Activated T-cell treated with anti-CD3 and anti-CD28 coated beads, Interleukin-2, amount 50 U/mL, for 72 hours (primary cell): Measurements from ENCODE around the gene MLLT10. TPM values are rescaled to one million over a fixed set of nuclear protein-coding genes. Genes with fewer than 3 reads are reported as not detected.
A peak's percentile ranks its signal among the peaks of the same experiment; 100 is the strongest.

Experiments used
- ATAC-seq, 2 donors: fragments of 150-1000 bp; cut with Tn5 transposase; replicated peaks in 1 of 2; 2 replicates each; pipeline ENCODE4 v1.10.0; 2021; ENCODE audit warnings: moderate library complexity in 2 of 2, mild to moderate bottlenecking in 1 of 2
- DNase-seq, 2 donors: peaks; one replicate each; pipeline ENCODE4 v3.0.0; 2021 to 2022; ENCODE audit warnings: mixed read lengths in 1 of 2
- H3K27ac Mint-ChIP-seq: one replicate; pipeline ENCODE4 v1.8.0; 2022; ENCODE audit warnings: mild to moderate bottlenecking, moderate library complexity, mixed read lengths
- H3K27me3 Mint-ChIP-seq: one replicate; pipeline ENCODE4 v1.8.0; 2022; ENCODE audit warnings: low read depth, mixed read lengths
- H3K36me3 Mint-ChIP-seq, 2 donors: one replicate each; pipeline ENCODE4 v1.8.0; 2022; ENCODE audit warnings: mixed read lengths in 2 of 2, mild to moderate bottlenecking in 1 of 2; ENCODE audit not compliant: insufficient read depth in 2 of 2
- H3K4me1 Mint-ChIP-seq: one replicate; pipeline ENCODE4 v1.8.0; 2022; ENCODE audit warnings: low read depth, mixed read lengths
- H3K4me3 Mint-ChIP-seq, 2 donors: one replicate each; pipeline ENCODE4 v1.8.0; 2022; ENCODE audit warnings: mild to moderate bottlenecking in 2 of 2, mixed read lengths in 2 of 2, moderate library complexity in 2 of 2
- H3K9me3 Mint-ChIP-seq, 2 donors: one replicate each; pipeline ENCODE4 v1.8.0; 2022; ENCODE audit warnings: mixed read lengths in 2 of 2
- total RNA-seq, 2 donors: library from RNA; stranded (reverse); gene quantifications; one replicate each; pipeline ENCODE4 v1.2.3, GENCODE V29; 2022

Gene MLLT10
- total RNA-seq, 2 donors from 2014 or later = 45.4 to 46.0 TPM

DNA sequence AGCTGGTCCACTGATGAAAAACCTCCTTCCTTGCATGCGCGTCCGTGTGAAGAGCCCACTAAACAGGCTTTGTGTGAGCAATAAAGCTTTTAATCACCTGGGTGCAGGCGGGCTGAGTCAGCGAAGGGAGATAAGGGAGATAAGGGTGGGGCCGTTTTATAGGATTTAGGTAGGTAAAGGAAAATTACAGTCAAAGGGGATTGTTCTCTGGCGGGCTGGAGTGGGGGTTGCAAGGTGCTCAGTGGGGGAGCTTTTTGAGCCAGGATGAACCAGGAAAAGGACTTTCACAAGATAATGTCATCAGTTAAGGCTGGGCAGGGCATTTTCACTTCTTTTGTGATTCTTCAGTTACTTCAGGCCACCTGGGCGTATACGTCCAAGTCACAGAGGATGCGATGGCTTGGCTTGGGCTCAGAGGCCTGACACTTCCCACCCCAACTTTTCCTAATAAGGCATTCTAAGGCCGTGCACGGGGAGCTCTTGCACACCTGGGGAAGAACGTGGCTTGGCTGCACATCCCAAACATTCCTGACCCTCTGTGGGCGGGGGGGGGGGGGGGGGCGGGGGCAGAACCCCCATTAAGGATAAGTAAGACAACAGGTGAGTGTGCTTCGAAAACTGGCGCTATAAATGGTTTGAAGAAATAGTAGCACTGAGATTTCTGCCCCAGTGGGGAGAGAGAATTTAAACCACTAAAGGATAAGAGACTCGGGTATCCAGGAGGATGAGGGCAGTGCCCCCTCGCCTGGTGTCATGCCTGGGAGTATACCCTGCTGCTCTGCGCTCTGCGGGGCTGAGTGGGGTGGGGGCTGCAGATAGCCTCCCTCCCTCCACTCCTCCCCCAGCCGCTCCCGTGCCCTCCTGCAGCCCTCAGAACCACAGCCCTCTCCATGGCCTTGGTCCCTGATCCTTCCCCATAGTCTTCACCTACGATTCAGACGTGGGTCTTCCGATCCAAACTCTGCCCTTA lies 217.6 kb downstream of the MLLT10 start:
- DNase-seq (no peak), ATAC-seq (no peak)
- H3K36me3 Mint-ChIP-seq = no peaks in the 10 kb centered on the region
- no peaks in the 10 kb centered on the region for H3K9me3 Mint-ChIP-seq
- H3K27me3 Mint-ChIP-seq = no peaks in the 10 kb centered on the region
- peaks cover 13% of the 10 kb centered on the region for H3K4me1 Mint-ChIP-seq
- no peak overlapping the region for H3K4me3 Mint-ChIP-seq
- H3K27ac Mint-ChIP-seq = no peak overlapping the region

- Mint-ChIP-seq H3K4me3 (no peak overlapping the region), H3K36me3 (no peaks in the 10 kb centered on the region), H3K4me1 (peaks cover 13% of the 10 kb centered on the region), H3K27ac (peak overlapping the region; percentile 33), H3K9me3 (no peaks in the 10 kb centered on the region), H3K27me3 (no peaks in the 10 kb centered on the region)
- DNase-seq = no peak
- no peak for ATAC-seq
Observed at GRCh38 chr10:21753497-21754270, 219.7 kb downstream of the MLLT10 start.

DNA sequence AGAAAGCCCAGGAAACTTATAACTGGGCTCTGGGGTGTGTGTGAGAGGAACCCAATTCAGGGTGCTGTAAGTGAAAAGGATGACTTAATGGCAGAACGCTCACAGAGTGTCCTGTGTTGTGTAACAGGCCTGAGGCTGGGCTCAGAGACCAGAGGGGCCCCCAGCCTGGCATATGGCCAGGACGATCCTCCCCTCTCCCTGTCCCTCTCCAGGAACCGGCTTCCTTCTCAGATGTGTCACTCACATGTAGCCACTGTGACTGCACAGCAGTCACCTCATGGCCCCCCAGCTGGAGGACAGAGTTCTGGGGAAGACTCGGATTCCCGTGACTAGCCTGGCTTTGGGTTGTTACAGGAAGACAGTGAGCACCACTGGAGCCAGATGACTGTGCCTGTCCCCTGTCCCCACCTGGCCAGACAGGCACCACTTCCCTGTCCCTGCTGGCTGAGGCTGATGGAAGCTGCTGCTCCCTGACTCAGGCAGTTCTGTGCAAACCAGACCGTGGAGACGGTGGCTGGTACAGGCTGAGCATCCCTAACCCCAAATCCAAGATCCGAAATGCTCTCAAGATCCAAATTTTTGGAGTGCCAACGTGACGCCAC lies 220.5 kb downstream of the MLLT10 start:
- ATAC-seq (no peak), DNase-seq (no peak)
- H3K36me3 Mint-ChIP-seq = no peaks in the 10 kb centered on the region
- no peak overlapping the region for H3K27ac Mint-ChIP-seq
- no peaks in the 10 kb centered on the region for H3K27me3 Mint-ChIP-seq
- H3K4me3 Mint-ChIP-seq = no peak overlapping the region
- H3K9me3 Mint-ChIP-seq = no peaks in the 10 kb centered on the region
- H3K4me1 Mint-ChIP-seq = peaks cover 11% of the 10 kb centered on the region

DNA sequence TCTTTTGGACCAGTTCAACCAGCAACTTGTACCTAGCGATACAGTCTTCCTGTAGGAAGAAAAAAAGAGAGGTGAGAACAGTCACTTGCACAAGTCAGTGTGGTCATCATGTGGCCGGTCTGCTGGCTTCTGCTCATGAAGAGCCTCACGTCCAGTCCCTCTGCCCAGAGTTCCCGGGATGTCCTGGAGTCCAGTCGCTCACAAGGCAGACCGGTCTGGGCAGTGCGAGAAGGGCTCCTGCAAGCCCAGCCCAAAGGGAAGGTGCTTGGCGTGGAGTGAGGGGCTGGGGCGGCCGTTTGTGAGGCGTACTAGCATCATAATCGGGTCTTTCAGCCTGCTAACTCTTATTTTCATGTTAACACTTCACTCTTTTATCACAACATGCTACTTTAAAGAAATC lies 222.7 kb downstream of the MLLT10 start:
- no peak for DNase-seq
- ATAC-seq = no peak
- no peaks in the 10 kb centered on the region for H3K9me3 Mint-ChIP-seq
- no peak overlapping the region for H3K4me3 Mint-ChIP-seq
- H3K36me3 Mint-ChIP-seq = no peaks in the 10 kb centered on the region
- H3K27ac Mint-ChIP-seq = no peak overlapping the region
- no peaks in the 10 kb centered on the region for H3K4me1 Mint-ChIP-seq
- no peaks in the 10 kb centered on the region for H3K27me3 Mint-ChIP-seq

DNA sequence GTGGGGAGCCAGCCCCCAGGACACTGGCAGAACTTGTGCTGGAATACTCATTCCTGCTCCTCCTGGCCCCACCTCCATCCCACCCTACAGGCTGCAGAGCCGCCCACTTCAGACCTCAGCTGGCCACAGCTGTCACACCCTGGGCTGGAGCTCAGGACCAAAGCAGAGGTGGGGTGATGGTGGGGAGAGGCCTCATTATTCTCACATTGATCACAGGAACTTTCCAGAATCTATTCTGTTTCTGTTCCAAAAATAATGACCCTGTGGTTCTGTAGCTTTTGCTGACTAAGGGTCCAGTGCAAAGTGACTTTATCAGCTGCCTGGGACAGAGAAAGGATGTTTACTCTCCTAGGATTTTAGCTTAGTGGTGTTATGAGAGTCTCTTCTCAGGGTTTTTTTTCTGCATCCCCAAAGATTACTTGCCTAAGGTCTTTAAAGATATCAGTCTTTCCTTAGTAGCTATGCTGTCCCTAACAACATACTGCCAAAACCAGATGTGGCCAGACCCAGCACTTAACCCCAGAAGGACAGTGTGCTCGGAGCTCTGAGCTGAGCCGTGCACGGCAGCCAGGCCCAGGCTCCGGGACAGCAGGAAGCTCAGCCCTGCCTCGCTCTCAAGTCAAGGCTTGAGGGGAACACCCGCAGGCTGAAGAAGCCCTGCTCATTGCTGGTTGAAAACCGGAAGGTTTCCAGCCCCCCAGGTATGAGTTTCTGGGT lies 223.3 kb downstream of the MLLT10 start:
- Mint-ChIP-seq H3K27me3 (no peaks in the 10 kb centered on the region), H3K4me3 (no peak overlapping the region), H3K27ac (no peak overlapping the region), H3K4me1 (no peaks in the 10 kb centered on the region), H3K9me3 (no peaks in the 10 kb centered on the region), H3K36me3 (no peaks in the 10 kb centered on the region)
- ATAC-seq = no peak
- no peak for DNase-seq

DNA sequence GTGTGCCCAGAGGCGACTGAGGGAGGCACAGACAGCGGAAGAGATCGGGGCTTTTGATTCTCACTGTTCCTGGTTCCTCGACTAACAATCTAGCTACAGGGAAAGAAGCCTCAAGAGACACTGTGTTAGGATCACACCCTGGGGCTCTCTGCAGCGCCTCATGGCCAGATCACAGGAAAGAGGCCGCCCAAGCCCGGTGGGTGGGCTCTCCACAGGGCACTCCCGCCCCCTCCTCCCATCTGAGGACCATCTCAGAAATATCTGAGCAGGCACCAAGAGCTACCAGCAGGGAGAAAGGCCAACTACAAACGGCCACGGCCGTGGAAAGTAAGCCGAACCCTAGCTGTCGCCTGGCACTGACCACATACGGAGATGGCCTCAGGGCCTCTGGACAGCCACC lies 224.2 kb downstream of the MLLT10 start:
- no peaks in the 10 kb centered on the region for H3K4me1 Mint-ChIP-seq
- H3K4me3 Mint-ChIP-seq = no peak overlapping the region
- ATAC-seq (no peak), DNase-seq (no peak)
- H3K9me3 Mint-ChIP-seq = no peaks in the 10 kb centered on the region
- no peaks in the 10 kb centered on the region for H3K36me3 Mint-ChIP-seq
- H3K27ac Mint-ChIP-seq = no peak overlapping the region
- H3K27me3 Mint-ChIP-seq = no peaks in the 10 kb centered on the region

GRCh38 chr10:21758696-21759095 lies 224.7 kb downstream of the MLLT10 start:
- H3K27me3 Mint-ChIP-seq = no peaks in the 10 kb centered on the region
- ATAC-seq (no peak), DNase-seq (no peak)
- no peaks in the 10 kb centered on the region for H3K9me3 Mint-ChIP-seq
- H3K4me3 Mint-ChIP-seq = no peak overlapping the region
- no peaks in the 10 kb centered on the region for H3K36me3 Mint-ChIP-seq
- no peak overlapping the region for H3K27ac Mint-ChIP-seq
- H3K4me1 Mint-ChIP-seq = no peaks in the 10 kb centered on the region

- Mint-ChIP-seq H3K9me3 (no peaks in the 10 kb centered on the region), H3K36me3 (no peaks in the 10 kb centered on the region), H3K27ac (no peak overlapping the region), H3K4me3 (no peak overlapping the region), H3K27me3 (no peaks in the 10 kb centered on the region), H3K4me1 (no peaks in the 10 kb centered on the region)
- DNase-seq = no peak
- no peak for ATAC-seq
Observed at GRCh38 chr10:21759232-21759631, 225.2 kb downstream of the MLLT10 start.

- H3K36me3 Mint-ChIP-seq = no peaks in the 10 kb centered on the region
- H3K27me3 Mint-ChIP-seq = no peaks in the 10 kb centered on the region
- no peaks in the 10 kb centered on the region for H3K9me3 Mint-ChIP-seq
- H3K4me1 Mint-ChIP-seq = peaks cover 8% of the 10 kb centered on the region
- ATAC-seq = no peak
- DNase-seq = no peak
- H3K27ac Mint-ChIP-seq = no peak overlapping the region
- H3K4me3 Mint-ChIP-seq = no peak overlapping the region
Observed at GRCh38 chr10:21760332-21760731, 226.3 kb downstream of the MLLT10 start.

GRCh38 chr10:21764466-21765189 lies 230.6 kb downstream of the MLLT10 start:
- H3K27ac Mint-ChIP-seq = peak overlapping the region; percentile 4
- no peaks in the 10 kb centered on the region for H3K36me3 Mint-ChIP-seq
- peaks cover 10% of the 10 kb centered on the region for H3K4me1 Mint-ChIP-seq
- no peaks in the 10 kb centered on the region for H3K9me3 Mint-ChIP-seq
- H3K27me3 Mint-ChIP-seq = no peaks in the 10 kb centered on the region
- no peak overlapping the region for H3K4me3 Mint-ChIP-seq
- peak; percentile 32 to 44 for ATAC-seq
- no peak for DNase-seq

GRCh38 chr10:21769041-21769440 lies 235.0 kb downstream of the MLLT10 start:
- Mint-ChIP-seq H3K4me3 (no peak overlapping the region), H3K4me1 (peaks cover 16% of the 10 kb centered on the region), H3K27me3 (no peaks in the 10 kb centered on the region), H3K27ac (no peak overlapping the region), H3K9me3 (no peaks in the 10 kb centered on the region), H3K36me3 (peaks cover 0 to 11% of the 10 kb centered on the region in 2 donors)
- ATAC-seq = no peak
- DNase-seq = no peak

DNA sequence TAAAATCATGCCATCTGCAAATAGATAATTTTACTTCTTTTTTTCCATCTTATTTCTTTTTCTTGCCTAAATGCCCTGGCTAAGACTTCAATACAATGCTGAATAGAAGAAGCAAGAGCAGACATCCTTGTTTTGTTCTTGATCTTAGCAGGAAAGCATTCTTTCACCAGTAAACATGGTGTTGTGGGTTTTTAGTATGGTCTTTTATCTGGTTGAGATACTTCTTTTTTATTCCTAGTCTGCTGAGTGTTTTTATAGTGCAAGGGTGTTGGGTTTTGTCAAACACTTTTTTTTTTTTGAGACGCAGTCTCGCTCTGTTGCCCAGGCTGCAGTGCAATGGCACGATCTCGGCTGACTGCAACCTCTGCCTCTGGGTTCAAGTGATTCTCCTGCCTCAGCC lies 237.2 kb downstream of the MLLT10 start:
- ATAC-seq = no peak
- H3K27me3 Mint-ChIP-seq = no peaks in the 10 kb centered on the region
- H3K36me3 Mint-ChIP-seq = peaks cover 0 to 13% of the 10 kb centered on the region in 2 donors
- no peak for DNase-seq
- H3K4me1 Mint-ChIP-seq = peaks cover 6% of the 10 kb centered on the region
- no peaks in the 10 kb centered on the region for H3K9me3 Mint-ChIP-seq
- no peak overlapping the region for H3K4me3 Mint-ChIP-seq
- H3K27ac Mint-ChIP-seq = no peak overlapping the region
